Chondrocyte (in vitro differentiated cells): ENCODE results near the gene ITPK1. TPM values are rescaled to one million over a fixed set of nuclear protein-coding genes. Genes with fewer than 3 reads are reported as not detected.

Experiments
- DNase-seq: peaks from one replicate; pipeline ENCODE4 v3.0.0; 2021; ENCODE audit warnings: mixed read lengths, low spot score
- H3K27ac Mint-ChIP-seq: one replicate; pipeline ENCODE4 v1.8.0; 2021; ENCODE audit warnings: mild to moderate bottlenecking, moderate library complexity, mixed read lengths; ENCODE audit not compliant: unreplicated experiment
- H3K27me3 Mint-ChIP-seq: 2 replicates; pipeline ENCODE4 v1.8.0; 2021; ENCODE audit warnings: low read depth, mixed read lengths
- H3K36me3 Mint-ChIP-seq: 2 replicates; pipeline ENCODE4 v1.8.0; 2021; ENCODE audit warnings: low read depth, mixed read lengths
- H3K4me1 Mint-ChIP-seq: 2 replicates; pipeline ENCODE4 v1.8.0; 2021; ENCODE audit warnings: low read depth, mild to moderate bottlenecking, mixed read lengths
- H3K4me3 Mint-ChIP-seq: one replicate; pipeline ENCODE4 v1.8.0; 2021; ENCODE audit warnings: mild to moderate bottlenecking, moderate library complexity, mixed read lengths; ENCODE audit not compliant: unreplicated experiment
- H3K9me3 Mint-ChIP-seq: 2 replicates; pipeline ENCODE4 v1.8.0; 2021; ENCODE audit warnings: low read depth, mixed read lengths
- CTCF ChIP-seq: fragments of 200-600 bp; sonication (generic); IDR thresholded peaks from 2 replicates; pipeline ENCODE4 v1.5.0; 2021; ENCODE audit warnings: antibody characterized with exemption, mild to moderate bottlenecking, moderate library complexity
- total RNA-seq: library from RNA; stranded (reverse); gene quantifications from 3 replicates; pipeline ENCODE4 v1.2.1, GENCODE V29; 2021

ITPK1 gene
- total RNA-seq, 1 donor from 2014 or later, result 27.7 TPM

- peak; percentile 73 for TF ChIP-seq CTCF
- no peaks in the 10 kb centered on the region for H3K27me3 Mint-ChIP-seq
- H3K9me3 Mint-ChIP-seq, result peaks cover 10% of the 10 kb centered on the region
- peak; percentile 59 for DNase-seq
- no peak overlapping the region for H3K4me3 Mint-ChIP-seq
- H3K4me1 Mint-ChIP-seq, result peaks cover 5% of the 10 kb centered on the region
- peaks cover 10% of the 10 kb centered on the region for H3K36me3 Mint-ChIP-seq
- no peak overlapping the region for H3K27ac Mint-ChIP-seq
Observed at GRCh38 chr14:92973261-92973797, 142.4 kb downstream of the ITPK1 start.

GRCh38 chr14:92971601-92972180, 144.0 kb downstream of the ITPK1 start:
- no peak overlapping the region for H3K4me3 Mint-ChIP-seq
- peaks cover 15% of the 10 kb centered on the region for H3K9me3 Mint-ChIP-seq
- TF ChIP-seq CTCF, result no peak
- H3K27me3 Mint-ChIP-seq, result no peaks in the 10 kb centered on the region
- no peak overlapping the region for H3K27ac Mint-ChIP-seq
- H3K4me1 Mint-ChIP-seq, result peaks cover 14% of the 10 kb centered on the region
- DNase-seq, result no peak
- H3K36me3 Mint-ChIP-seq, result peaks cover 5% of the 10 kb centered on the region

GRCh38 chr14:92970271-92970670, 145.5 kb downstream of the ITPK1 start:
- peaks cover 18% of the 10 kb centered on the region for H3K4me1 Mint-ChIP-seq
- no peak overlapping the region for H3K27ac Mint-ChIP-seq
- no peak overlapping the region for H3K4me3 Mint-ChIP-seq
- no peaks in the 10 kb centered on the region for H3K27me3 Mint-ChIP-seq
- TF ChIP-seq CTCF, result no peak
- DNase-seq, result peak; percentile 75
- peaks cover 3% of the 10 kb centered on the region for H3K36me3 Mint-ChIP-seq
- H3K9me3 Mint-ChIP-seq, result peaks cover 7% of the 10 kb centered on the region

GRCh38 chr14:92969871-92970270, 145.9 kb downstream of the ITPK1 start:
- H3K4me3 Mint-ChIP-seq, result no peak overlapping the region
- peaks cover 18% of the 10 kb centered on the region for H3K4me1 Mint-ChIP-seq

GRCh38 chr14:92969430-92969829, 146.3 kb downstream of the ITPK1 start:
- H3K4me1 Mint-ChIP-seq, result peaks cover 18% of the 10 kb centered on the region
- peak; percentile 87 for DNase-seq
- H3K36me3 Mint-ChIP-seq, result peaks cover 3% of the 10 kb centered on the region
- no peak for TF ChIP-seq CTCF
- peaks cover 7% of the 10 kb centered on the region for H3K9me3 Mint-ChIP-seq
- no peak overlapping the region for H3K4me3 Mint-ChIP-seq
- H3K27ac Mint-ChIP-seq, result no peak overlapping the region
- no peaks in the 10 kb centered on the region for H3K27me3 Mint-ChIP-seq

More at GRCh38 chr14:92969871-92970270, 145.9 kb downstream of the ITPK1 start:
- Mint-ChIP-seq H3K36me3 (peaks cover 3% of the 10 kb centered on the region), H3K27ac (no peak overlapping the region), H3K9me3 (peaks cover 7% of the 10 kb centered on the region), H3K27me3 (no peaks in the 10 kb centered on the region)
- DNase-seq, result peak; percentile 30
- no peak for TF ChIP-seq CTCF
